ENCODE results near the gene ANK3.

The ANK3 gene

DNA sequence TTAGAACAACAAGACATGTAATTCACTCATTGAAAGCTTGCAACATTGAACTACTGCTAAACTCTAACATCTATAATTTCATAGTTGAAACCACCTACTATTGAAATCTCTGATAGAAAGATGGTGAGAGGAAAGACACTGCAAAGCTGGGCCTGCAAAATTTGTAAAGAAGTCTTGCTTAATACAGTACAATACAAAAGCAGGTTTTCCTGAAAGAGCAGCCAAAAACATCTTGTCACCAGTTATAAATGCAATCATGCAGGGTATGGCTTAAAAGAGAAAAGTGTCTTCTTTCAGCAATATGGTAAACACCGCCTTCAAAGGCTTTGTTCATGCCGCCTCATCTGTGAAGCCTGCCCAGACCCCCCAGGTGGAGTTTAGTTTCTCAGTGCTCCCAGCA lies 109.2 kb downstream of the ANK3 start:
- no peak for ATAC-seq
- no peak for DNase-seq

DNA sequence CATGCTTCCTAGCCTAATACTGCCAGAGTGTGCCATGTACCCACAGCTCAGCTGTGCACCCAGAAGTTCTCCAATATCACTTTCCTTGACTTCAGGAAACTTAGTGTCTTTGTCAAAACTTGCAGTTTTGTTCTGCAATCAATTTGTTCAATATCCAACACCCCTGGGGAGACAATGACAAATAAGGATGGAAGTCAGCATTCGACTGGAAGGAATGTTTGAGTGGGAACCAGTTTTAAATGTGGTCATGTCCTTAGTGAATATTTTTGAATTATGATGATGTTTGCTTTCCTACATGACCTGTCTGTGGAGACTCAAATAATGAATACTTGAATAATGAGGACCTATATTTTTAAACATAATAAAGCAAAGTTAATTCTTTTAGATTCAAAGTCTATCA lies 112.0 kb downstream of the ANK3 start:
- no peak for DNase-seq
- ATAC-seq: no peak

DNA sequence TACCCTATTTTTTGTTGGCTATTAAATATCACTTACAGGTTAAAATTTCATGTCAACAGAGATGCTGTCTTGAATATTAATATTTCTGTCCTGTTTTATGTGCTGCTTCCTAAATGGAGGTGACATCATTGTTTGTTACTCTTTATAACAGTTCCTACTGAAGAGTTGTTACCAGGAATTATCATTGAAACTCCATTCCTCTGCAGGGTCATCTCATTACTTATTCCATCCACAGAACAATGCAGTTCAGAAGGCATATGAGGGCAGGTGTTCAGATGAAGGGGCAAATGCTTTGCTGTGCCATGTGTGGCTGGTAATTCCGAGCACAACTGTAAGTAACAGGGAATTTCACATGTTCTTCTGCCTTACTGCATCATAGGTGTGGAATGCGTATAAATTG lies 113.4 kb downstream of the ANK3 start:
- ATAC-seq: no peak

DNA sequence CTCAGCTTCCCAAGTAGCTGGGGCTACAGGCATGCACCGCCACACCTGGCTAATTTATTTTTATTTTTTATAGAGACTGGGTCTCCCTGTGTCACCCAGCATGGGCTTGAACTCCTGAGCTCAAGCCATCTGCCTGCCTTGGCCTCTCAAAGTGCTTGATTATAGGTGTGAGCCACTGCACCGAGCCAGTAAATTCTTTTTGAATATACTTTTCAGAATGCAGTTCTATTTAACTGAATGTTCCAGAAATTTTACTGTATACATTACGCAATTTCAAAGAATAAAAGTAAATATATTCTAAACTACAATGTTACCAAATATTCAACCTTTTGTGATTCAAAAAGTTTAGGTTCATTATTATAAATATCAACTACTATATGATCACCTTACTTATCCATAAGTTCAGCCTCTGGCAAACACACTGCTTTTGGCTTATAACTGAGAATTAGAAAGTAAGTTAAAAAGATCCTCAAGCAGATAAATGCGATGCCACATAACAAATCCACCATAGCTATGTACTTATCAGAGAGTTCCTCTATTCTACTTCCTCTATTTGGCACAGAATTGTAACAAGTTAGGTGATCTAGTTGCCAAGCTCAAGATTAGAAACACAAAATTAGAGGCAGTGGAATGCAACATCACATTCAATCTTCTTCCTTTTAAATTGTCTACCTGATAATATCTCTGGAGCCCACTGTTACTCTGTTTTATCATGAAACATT lies 118.2 kb downstream of the ANK3 start:
- DNase-seq (no peak), ATAC-seq (no peak)

More for the DNA sequence above, 113.4 kb downstream of the ANK3 start:
- no peak for DNase-seq

DNA sequence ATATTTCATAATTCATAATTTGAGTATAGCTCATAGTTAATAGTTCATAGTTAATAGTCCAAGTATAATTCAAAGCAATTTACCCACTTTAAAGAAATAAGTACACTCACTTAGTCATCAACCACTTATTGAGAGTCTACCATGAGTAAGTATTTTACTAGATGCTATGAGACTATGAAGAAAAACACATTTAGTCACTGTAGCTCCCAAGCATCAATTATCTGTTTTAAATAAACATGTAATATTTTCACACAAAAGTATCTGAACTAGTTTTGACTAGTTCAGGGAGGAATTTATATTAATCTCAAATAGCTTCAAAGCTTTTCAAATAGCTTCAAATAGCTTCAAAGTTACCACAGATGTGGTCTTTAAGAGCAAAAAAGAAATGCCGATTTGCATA lies 119.2 kb downstream of the ANK3 start:
- DNase-seq (no peak), ATAC-seq (no peak)

DNA sequence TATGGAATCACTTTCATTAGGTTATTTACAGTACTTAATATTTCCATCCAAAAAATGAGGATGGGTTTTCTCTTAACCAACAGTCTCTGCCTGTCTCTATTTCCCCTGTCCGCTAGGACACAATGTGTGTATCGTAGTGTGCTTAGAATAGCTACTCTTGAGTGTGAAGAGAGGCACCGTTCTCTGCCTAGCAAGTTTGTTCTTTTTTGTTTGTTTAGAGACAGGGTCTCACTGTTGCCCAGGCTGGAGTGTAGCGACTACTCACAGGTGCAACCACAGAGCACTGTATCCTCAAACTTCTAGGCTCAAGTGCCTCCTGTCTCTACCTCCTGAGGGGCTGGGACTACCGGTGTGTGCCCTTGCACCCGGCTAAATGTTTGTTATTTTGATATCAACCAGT lies 121.9 kb downstream of the ANK3 start:
- ATAC-seq: no peak
- no peak for DNase-seq

DNA sequence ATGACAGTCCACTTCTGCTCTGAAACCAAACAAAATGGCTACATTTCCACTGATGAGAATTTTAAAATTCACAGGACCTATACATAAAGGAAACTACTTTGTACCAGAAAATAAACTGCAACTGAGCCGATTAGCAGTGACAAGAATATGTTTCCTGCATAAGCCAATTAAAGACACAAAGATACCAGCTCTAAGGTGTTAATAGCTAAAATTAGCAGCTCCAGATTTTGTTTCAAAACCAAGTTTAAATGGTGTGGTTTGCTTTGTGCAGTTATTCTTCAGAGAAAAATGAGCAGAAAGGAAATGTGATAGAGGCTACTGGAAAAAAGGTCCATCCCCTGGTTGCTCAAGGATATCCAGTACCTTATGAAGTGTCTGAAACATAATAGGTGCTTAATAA lies 123.2 kb downstream of the ANK3 start:
- DNase-seq (no peak), ATAC-seq (no peak)

DNA sequence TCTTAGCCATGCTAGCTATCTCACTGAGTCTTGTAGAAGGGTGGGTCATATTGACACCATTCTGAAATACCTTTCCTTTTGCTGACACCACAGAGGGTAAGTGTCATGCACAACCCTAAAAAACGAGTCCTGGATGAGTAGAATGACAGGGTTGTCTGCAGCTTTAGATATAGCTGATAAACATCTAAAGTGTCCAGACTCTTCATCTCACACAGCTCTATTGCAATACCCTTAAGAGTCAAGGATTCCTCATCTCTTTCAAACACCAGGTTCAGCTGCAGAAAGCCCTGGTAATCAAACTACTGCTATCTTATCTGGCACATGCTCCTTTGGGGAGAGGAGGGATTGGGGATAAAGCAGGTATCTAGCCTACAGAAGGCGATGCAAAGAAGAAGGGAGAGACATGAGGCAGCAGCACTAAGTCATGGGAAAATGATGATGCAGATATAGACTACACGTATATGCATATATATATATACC lies 127.0 kb downstream of the ANK3 start:
- no peak for ATAC-seq
- no peak for DNase-seq

DNA sequence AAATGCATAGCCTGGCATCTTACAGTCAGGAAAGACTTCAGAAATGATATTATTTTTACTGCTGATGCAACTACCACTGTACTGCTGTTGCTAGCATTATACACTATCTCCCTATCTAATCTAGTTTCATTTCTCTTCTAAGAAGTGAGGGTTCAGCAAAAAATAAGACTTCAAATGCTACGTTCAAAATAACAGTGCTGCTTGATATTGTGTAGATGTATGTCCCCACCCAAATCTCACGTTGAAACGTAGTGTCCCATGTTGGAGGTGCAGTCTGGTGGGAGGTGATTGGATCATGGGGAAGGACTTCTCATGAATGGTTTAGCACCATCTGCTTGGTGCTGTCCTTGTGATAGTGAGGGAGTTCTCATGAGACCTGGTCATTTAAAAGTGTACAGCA lies 129.4 kb downstream of the ANK3 start:
- DNase-seq (no peak), ATAC-seq (no peak)

DNA sequence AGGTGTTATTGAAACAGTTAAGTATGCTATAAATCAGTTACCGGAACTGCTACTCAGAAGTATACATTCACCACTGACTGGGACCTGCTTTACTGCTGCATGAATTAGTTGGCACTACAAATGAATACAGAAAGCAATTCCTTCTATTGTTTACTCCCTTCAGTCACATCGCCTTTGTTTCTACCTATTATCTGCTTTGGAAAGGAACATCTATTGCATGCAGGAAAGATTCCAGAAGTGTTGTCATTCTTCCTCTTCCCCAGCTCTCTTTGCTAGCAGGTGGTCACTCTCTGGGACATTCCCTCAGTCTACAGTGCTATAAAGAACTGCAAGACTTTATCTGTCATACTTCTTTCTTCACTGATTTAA lies 131.3 kb downstream of the ANK3 start:
- ATAC-seq (no peak), DNase-seq (no peak)

DNA sequence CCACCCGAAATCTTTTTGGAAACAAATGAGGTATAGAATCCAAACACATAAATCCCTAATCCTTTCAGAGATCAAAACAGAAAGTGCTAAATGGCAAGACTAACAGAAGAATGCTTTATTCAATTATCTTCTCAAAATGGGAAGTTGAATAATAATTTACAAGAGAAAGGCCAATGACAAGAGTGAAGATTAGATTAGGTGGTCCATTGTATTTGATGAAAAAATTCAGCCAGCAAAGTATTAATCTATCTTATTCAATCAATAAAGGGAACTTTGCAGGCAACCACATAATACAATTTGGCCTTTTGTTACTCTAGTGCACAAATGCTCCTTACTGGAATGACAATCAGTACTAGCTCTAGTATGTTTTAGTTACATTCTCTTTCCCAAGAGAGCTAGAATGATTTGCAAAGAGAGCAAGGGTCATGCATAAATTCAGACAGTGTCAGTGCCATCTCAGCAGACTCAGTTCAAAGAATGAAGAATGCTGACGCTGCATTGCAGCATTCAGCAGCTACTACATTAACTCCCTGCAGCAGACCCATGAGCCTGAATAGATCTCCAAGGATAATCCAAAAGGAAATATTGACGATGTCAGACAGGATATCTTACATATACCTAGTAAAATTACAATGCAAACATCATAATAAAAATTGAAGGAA lies 131.8 kb downstream of the ANK3 start:
- no peak for ATAC-seq

DNA sequence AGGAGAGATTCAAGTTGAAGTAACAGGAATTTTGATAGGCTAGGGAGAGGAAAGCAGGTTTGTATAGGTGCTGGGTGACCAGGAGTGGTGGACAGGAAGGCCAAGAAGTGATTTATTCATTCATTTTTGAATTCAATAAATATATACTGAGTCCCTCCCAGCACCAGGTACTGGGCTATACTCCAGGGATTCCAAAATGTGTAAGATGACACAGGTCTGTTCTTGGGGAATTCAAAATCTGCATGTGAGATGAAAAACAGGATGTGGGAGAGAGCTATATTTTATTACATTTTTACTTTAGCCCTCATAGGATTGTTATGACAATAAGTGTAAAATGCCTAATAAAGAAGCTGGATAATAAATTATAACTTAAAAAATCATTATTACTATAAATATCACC lies 134.9 kb downstream of the ANK3 start:
- DNase-seq (no peak), ATAC-seq (no peak)

More for the DNA sequence above, 131.8 kb downstream of the ANK3 start:
- DNase-seq: no peak

DNA sequence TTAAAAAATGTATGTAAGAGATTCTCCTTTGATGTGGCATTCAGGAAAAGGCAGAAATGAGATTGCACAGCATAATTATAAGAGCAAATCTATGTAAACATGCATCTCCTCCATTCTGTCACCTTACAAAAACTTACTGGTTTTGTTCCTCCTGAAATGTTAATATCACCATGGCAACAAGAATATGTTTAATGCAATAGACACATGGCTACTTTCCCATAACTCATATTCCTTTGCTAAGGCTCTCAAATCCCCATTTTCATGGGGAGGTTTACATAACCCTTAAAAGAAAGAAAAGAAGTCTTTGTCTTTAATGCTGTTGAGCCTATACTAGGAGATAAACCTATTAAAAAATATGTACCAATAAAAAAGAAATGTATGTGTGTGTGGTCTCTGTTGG lies 136.2 kb downstream of the ANK3 start:
- ATAC-seq: no peak
- DNase-seq: no peak

DNA sequence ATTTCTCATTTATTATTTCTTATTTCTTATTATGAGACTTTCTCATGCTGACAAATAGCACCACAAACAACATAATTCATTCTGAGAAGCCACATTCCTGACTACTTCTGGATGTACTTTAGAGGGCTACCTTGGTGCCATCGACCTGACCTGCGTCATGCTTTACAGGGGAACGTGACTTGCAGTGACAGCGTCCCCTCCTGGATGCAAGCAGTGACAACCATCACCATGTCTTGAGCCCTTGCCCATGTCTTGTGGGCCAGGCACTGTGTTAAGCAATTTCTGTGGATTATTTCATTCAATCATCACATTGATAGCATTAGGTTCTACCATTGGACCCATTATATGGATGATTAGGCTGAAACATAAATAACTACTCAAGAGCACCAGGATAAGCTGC lies 137.0 kb downstream of the ANK3 start:
- DNase-seq: no peak
- no peak for ATAC-seq

DNA sequence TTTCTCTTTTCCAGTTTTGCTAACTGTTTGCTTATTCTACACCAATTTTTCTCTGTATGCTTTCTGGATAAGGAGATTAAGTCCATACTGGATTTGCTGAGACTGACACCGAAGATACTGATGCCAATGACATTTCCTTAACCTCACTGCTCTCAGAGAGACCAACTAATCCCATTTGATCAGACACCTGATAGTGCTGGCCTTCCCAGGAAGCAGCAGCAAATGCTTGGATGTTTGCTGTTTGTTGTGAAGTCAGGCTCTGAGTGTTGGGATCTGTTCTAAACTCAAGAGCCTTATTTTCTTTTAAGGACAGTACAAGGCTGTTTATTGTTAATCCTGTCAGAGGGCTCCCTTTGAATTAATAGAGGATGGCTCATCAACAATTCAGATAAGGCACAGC lies 143.3 kb downstream of the ANK3 start:
- no peak for DNase-seq
- ATAC-seq: no peak

DNA sequence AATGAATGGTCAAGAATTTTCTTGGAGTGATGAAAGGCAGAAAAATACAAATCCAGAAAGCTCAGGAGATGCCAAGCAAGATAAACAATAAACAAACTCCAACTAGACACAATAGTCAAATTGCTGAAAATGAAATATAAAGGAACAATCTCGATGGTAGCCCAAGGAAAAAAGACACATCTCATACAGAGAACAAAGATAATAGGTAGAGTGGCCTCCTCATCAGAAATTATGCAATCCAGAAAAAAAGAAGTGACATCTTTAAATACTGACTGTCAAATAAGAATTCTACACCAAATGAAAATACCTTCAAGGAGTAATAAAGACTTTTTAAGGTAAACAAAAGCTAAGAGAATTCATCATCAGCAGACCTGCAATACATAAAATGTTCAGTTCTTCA lies 150.4 kb downstream of the ANK3 start:
- no peak for DNase-seq
- no peak for ATAC-seq

DNA sequence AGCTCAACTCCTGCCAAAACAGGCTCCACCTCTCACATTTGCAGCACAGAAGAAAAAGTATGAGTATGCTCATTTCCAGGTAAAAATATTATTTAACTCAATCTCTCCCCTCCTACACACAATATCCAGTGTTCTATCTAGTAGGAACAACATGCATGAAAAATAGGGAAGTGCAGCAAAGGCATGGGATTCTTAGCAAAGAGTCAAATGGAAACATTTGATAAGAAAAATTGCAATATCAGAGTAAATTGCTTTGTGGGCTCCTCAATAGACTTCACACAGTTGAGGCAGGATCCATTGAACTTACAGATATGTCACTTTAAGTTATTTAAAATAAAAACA lies 150.9 kb downstream of the ANK3 start:
- DNase-seq: no peak
- ATAC-seq: no peak

DNA sequence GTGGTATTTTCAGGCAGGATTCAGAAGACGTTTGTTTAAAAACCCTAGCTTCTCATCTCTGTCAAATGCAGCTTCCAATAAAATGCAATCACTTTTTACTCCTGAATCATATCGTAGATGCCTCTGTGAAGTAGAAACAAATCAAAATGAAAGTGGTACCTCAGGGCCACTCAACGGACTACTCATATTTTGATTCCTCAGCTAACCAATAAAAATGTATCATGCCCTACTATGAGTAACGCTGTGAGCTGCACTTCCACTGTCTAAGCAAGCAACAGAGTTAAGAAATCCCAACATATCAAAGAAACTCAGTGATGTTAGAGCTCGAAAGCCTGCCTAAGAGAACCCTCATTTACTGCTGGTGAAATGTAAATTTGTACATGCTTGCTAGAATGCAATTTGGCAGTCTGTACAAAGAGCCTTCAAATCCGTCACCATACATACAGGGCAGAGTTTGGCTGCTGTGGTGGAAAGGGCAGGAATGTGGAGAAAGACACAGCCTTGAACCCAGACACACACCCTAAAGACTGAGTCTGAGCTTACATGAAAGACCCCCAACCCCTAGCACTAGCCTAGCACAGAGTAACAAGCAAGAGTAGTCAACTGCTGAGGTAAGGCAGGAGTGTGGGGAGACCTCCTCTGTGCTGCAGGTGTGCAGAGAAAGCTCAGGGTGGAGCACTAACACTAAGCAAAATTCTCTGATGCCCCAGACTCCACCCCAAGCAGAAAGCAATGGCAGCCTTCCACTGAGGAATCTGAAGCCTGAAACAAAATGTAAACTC lies 151.5 kb downstream of the ANK3 start:
- ATAC-seq (peak; percentile 87), DNase-seq (no peak)

DNA sequence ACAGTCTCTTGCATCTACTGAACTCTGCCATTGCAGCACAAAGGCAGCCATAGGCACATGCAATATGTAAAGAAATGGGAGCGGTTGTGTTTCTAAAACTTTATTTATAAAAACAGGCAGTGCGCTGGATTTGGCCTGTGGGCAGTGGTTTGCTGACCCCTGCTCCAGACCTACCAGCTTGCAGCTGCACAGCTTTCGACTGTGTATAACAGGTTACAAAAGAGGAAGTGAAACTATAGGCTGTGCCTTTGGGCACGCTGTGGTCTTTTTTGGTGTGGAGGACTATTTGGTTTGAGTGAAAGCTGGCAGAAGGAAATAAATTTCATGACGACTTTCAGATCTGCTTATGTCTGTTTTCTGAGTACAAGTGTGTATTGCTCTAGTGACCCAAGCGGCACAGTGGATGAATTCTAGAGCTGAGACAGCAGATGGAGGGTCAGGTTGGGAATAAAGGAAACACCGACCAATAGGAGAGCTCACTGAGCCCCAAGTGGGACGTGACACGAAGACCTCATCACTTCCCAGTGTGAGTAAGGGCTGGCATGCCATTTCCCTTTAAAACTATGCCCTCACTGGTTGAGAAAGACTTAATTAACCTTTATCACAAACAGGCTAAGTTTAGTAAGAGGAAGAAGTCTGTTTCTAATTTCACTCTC lies 152.7 kb downstream of the ANK3 start:
- DNase-seq: peak; percentile 33
- ATAC-seq: peak; percentile 67

DNA sequence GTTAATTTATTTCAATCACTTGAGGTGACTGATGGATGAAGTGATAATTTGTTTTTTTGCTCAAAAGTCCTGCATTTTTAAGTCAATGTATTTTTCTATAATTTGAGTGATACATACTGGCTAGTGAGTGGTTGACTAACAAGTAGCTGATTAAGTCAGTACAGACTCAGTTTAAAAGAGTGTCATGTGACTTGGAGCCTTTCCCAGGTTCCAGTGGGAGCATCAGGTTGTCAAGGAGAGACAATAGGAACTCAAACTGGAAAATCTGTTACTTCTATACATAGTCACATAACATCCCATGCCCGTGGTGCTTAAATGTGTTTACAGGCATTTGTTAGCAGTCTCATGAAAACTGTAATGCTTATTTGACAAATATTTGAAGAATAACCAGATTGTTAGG lies 154.7 kb downstream of the ANK3 start:
- no peak for ATAC-seq
- no peak for DNase-seq

DNA sequence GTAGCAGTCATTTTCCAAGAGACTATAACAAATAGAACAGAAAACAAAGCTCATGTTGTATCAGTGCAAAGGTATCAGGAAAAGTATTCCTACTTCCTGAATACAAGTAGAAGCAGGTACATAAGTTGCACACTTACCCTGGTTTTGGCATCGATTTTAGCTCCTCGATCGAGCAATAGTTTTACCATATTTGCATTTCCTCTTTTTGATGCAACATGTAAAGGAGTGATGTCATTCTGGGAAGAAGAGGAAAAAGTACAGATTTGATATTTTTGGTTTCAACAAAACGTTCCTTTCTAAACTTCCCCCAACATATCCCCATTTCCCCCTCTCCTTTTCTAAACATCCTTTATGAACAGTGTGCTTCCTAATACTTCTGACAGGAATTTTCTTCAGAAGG lies 155.1 kb downstream of the ANK3 start:
- ATAC-seq (no peak), DNase-seq (no peak)

DNA sequence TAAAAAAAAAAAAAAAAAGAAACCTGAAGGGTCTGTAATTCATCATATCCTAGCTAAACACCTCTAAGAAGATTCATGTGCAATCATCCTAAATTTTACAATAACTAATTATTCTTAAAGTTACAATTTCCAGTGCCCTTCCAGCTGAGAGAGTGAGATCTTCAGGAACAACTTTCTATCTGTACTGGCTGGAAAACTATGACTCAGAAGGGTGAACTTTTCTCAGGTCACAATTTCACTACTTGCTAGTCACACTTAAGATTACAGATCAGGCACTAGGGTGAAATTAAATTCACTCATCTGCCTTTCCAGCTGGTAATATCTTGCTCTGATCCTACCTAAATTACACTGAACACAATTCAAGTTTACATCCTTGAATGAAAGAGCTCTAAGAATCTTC lies 158.8 kb downstream of the ANK3 start:
- DNase-seq (no peak), ATAC-seq (no peak)
